ENCODE measurements around the gene FEM1B. TPM values are rescaled to one million over a fixed set of nuclear protein-coding genes. Genes with fewer than 3 reads are reported as not detected.

FEM1B gene
- total RNA-seq, 2 donors from 2014 or later = 40.3 to 43.7 TPM

GRCh38 chr15:68340726-68341671 is 63.5 kb downstream of the FEM1B start:
- Mint-ChIP-seq H3K27ac (no peak overlapping the region), H3K36me3 (no peaks in the 10 kb centered on the region), H3K9me3 (no peaks in the 10 kb centered on the region)
- DNase-seq (ENCODE audit: low spot score in 2 of 2) = no peak
- ATAC-seq = no peak

GRCh38 chr15:68341760-68342725 is 64.5 kb downstream of the FEM1B start:
- no peak for DNase-seq (ENCODE audit: low spot score in 2 of 2)
- Mint-ChIP-seq H3K27ac (peak overlapping the region in 1 of 2 donors; percentile 29), H3K9me3 (no peaks in the 10 kb centered on the region), H3K36me3 (no peaks in the 10 kb centered on the region)
- no peak for ATAC-seq

GRCh38 chr15:68343579-68344225 is 66.2 kb downstream of the FEM1B start:
- ATAC-seq (no peak), DNase-seq (ENCODE audit: low spot score in 2 of 2) (no peak)

GRCh38 chr15:68344600-68344999 is 67.1 kb downstream of the FEM1B start:
- ATAC-seq = peak; percentile 36 to 41
- Mint-ChIP-seq H3K36me3 (no peaks in the 10 kb centered on the region), H3K9me3 (no peaks in the 10 kb centered on the region)

More at GRCh38 chr15:68343579-68344225, 66.2 kb downstream of the FEM1B start:
- Mint-ChIP-seq H3K27ac (no peak overlapping the region), H3K9me3 (no peaks in the 10 kb centered on the region), H3K36me3 (no peaks in the 10 kb centered on the region)

More at GRCh38 chr15:68344600-68344999, 67.1 kb downstream of the FEM1B start:
- H3K27ac Mint-ChIP-seq = peak overlapping the region in 1 of 2 donors; percentile 81
- DNase-seq (ENCODE audit: low spot score in 2 of 2) = no peak

Other genes with a start within 250 kb of the FEM1B start
- gene PIAS1, start 223.4 kb upstream of the FEM1B start, total RNA-seq = 10 to 100 TPM; 43.6 to 43.9 TPM
- gene CALML4, start 72.4 kb upstream of the FEM1B start, total RNA-seq = 1 to 10 TPM; 9.6 to 9.7 TPM
- 10 to 100 TPM; 38.0 to 55.1 TPM for gene CLN6, start 48.0 kb upstream of the FEM1B start, total RNA-seq
- gene ITGA11, start 154.4 kb downstream of the FEM1B start, total RNA-seq = 1 to 10 TPM in 1 of 2 donors, under 1 TPM in 1; 0.27 to 1.8 TPM

Measured in activated naive CD4-positive, alpha-beta T cell treated with anti-CD3 and anti-CD28 coated beads, Interleukin-2, amount 50 U/mL, for 72 hours (primary cell).